GM21390 (cell line): ENCODE data around the gene DYNLT2B.
A peak's percentile ranks its signal among the peaks of the same experiment; 100 is the strongest.
"Not testable (repeated sequence)": the region's sequence is repeated elsewhere in the genome, so short reads cannot be mapped to it uniquely, and the experiment has no call there.

ENCODE experiments used
- ATAC-seq: cut with Tn5 transposase; IDR thresholded peaks from one replicate; pipeline ENCODE4 v1.9.1; 2021; ENCODE audit not compliant: unreplicated experiment

The DYNLT2B gene

GRCh38 chr3:196327405-196327804, 9.4 kb upstream of the DYNLT2B start:
- no peak for ATAC-seq

GRCh38 chr3:196326936-196327335, 8.9 kb upstream of the DYNLT2B start:
- no peak for ATAC-seq

- ATAC-seq = no peak
These were observed 5.7 kb upstream of the DYNLT2B start for GRCh38 chr3:196323691-196324090.

GRCh38 chr3:196323016-196323415, 5.0 kb upstream of the DYNLT2B start:
- ATAC-seq = no peak

GRCh38 chr3:196321162-196321561, 3.1 kb upstream of the DYNLT2B start:
- no peak for ATAC-seq

- no peak for ATAC-seq
These were observed 2.1 kb upstream of the DYNLT2B start for GRCh38 chr3:196320137-196320536.

- not testable (repeated sequence) for ATAC-seq
These were observed 997 bp downstream of the DYNLT2B start for GRCh38 chr3:196316799-196317686.

- ATAC-seq = no peak
These were observed 2.2 kb downstream of the DYNLT2B start for GRCh38 chr3:196315821-196316220.

- no peak for ATAC-seq
These were observed 3.4 kb downstream of the DYNLT2B start for GRCh38 chr3:196314597-196314996.

- not testable (repeated sequence) for ATAC-seq
These were observed 4.0 kb downstream of the DYNLT2B start for GRCh38 chr3:196314086-196314485.

GRCh38 chr3:196302960-196303359, 15.1 kb downstream of the DYNLT2B start:
- ATAC-seq = not testable (repeated sequence)

- not testable (repeated sequence) for ATAC-seq
These were observed 15.5 kb downstream of the DYNLT2B start for GRCh38 chr3:196302551-196302950.

- ATAC-seq = no peak
These were observed 19.5 kb downstream of the DYNLT2B start for GRCh38 chr3:196298521-196298920.

GRCh38 chr3:196292286-196292923, 25.6 kb downstream of the DYNLT2B start:
- ATAC-seq = peak; percentile 42

GRCh38 chr3:196288141-196288460, 29.9 kb downstream of the DYNLT2B start:
- no peak for ATAC-seq

GRCh38 chr3:196287440-196288140, 30.4 kb downstream of the DYNLT2B start, which contains the start of gene PCYT1A:
Gene PCYT1A (minus strand): TSS chr3:196287726. CDS start chr3:196270531, 17,195 bp downstream.
- ATAC-seq = peak; percentile 80

GRCh38 chr3:196287090-196287439, 31.0 kb downstream of the DYNLT2B start:
- ATAC-seq = peak; percentile 17

GRCh38 chr3:196284396-196284795, 33.6 kb downstream of the DYNLT2B start:
- ATAC-seq = no peak

GRCh38 chr3:196281962-196282361, 36.1 kb downstream of the DYNLT2B start:
- no peak for ATAC-seq

GRCh38 chr3:196280689-196281440, 37.2 kb downstream of the DYNLT2B start:
- no peak for ATAC-seq

GRCh38 chr3:196275126-196275525, 42.9 kb downstream of the DYNLT2B start:
- ATAC-seq = no peak
